CD4-positive, alpha-beta T cell treated with Interleukin-17A for 4 hours (primary cell): ENCODE results near the gene TTC28.
"Not testable (repeated sequence)": the region's sequence is repeated elsewhere in the genome, so short reads cannot be mapped to it uniquely, and the experiment has no call there.

Experiments
- DNase-seq: peaks from one replicate; pipeline ENCODE4 v3.0.0-alpha.2; 2020; ENCODE audit warnings: mixed read lengths

TTC28 gene

DNA sequence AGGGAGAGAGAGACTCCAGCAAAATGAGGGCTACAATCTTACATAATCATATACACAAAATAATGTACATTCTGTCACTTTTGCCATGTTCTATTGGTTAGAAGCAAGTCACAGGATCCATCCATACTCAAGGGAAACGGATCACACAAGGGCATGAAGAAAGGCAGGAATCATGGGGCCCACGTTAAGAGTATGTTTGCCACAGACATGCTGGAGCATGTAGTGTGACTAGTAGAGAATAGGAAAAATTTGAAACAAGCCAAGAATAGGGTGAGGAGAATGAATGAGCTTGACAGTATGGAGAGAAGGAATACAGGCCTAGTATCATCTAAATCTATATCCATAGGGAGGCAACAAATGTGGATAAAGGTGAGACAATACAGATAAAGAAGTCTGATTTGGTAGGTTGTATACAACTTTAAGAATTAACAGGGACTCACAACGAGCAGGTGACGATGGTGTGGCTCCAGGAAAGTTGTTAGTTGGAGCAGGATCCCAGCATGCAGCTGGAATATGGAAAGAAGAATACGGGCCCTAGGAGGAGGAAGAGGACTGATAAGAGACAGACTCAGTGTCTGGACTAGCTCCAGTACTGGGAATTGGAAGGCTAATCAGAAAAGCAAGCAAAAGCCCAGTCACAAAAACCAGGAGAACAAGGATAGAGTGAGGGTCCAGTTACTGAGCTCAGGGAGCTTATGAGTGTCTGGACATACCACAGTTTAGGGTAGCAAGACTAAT, 458.8 kb downstream of the TTC28 start:
- DNase-seq = no peak

GRCh38 chr22:28217277-28217676, 462.4 kb downstream of the TTC28 start:
- no peak for DNase-seq

- not testable (repeated sequence) for DNase-seq
Measured at GRCh38 chr22:28214750-28215149, 464.9 kb downstream of the TTC28 start.

DNA sequence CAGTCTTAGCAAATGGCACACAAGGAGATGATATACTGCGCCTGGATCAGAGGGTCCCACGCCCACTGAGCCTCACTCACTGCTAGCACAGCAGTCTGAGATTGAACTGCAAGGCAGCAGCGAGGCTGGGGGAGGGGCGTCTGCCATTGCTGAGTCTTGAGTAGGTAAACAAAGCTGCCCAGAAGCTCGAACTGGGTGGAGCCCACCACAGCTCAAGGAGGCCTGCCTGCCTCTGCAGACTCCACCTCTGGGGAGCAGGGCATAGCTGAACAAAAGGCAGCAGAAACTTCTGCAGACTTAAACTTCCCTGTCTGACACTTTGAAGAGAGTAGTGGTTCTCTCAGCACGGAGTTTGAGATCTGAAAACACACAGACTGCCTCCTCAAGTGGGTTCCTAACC, 470.2 kb downstream of the TTC28 start:
- not testable (repeated sequence) for DNase-seq

DNA sequence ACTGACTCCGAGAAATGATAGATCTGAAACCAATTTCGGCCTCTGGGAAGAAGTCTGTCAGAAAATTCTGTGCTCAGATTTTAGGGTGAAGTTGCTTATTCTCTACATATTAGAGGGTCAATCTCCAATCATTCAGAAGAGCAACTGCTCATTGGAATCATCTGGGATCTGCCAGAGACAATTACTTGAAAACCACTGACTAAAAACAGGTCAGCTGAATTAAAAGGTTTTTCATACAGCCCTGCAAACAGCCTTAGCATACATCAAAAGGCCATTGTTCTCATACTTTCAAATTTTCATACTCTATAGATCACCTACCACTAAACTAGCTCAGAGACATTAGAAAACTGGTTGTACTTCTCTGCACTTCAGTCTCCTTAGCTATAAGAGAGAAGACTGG, 470.9 kb downstream of the TTC28 start:
- DNase-seq = no peak

DNA sequence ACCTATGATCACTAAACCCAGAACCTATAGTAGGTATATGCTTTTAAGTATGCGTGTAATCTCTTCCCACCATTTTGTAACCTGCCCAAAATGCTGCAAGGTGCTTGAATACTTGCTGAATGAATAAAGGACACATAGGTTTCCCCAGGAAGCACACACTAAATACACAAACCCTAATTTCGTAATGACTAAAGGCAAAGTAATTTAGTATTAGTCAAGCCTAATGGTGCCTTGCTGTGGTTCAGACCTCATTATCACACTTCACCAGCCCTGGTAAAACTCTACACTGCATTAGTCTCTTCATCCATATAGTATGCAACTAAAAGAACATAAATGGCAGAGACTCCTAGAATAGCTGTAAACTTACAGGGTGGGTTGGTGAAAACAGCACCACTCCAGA, 471.6 kb downstream of the TTC28 start:
- DNase-seq = no peak

- no peak for DNase-seq
Measured at GRCh38 chr22:28207281-28208030, 472.2 kb downstream of the TTC28 start.

DNA sequence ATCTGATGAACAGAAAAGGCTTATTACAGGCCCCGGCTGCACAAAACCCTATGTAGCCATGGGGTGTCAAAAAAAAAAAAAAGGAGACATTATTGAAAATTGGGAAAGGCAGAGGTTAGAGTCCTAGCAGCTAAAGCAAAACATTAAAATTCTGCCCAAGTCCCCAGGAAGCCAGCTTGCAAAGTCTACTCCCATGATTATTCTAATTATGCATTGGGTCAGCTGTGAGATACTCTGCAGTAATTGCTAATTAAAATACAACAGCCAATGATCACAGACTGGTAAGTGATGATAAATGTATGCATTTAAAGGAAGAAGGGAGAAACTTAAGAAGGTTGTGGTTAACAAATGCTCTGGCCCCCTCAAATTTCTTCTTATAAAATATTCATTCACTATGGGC, 473.7 kb downstream of the TTC28 start:
- no peak for DNase-seq

DNA sequence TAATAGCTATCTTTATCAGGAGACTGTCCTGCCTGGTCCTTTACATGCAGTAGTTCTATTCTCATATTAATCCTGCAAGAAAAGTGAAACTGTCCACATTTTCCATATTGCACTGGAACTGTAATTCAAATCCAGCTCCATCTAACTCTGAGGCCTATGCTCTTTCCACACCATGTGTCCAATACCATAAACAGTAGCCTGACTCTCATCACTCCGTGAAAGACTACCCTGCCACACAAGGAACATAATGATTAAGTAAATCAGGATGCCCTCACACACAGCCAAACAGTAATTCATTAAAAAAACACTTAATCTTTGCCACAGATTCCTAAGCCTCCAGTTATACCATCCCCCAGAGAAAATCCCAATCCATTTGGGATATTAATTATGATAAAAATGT, 475.3 kb downstream of the TTC28 start:
- no peak for DNase-seq

GRCh38 chr22:28203286-28203685, 476.4 kb downstream of the TTC28 start:
- no peak for DNase-seq

DNA sequence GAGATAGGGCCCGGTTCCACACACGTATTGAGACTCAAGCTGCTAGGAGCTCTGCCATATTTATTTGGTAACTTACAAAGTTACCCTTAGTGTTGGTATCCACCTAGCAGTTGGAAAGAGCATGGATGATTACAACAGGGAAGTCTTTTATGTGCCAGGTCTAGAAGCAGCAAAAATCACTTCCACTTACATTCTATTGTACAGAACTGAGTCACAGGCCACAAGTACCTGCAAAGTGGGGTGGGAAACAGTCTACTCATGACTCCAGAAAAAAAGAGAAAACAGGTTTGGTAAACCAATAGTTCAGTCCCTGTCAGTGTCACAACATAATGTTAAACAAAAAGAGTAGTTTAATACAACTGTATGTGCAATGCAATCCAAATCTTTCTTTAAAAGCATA, 480.9 kb downstream of the TTC28 start:
- no peak for DNase-seq

- not testable (repeated sequence) for DNase-seq
Measured at GRCh38 chr22:28191571-28191970, 488.1 kb downstream of the TTC28 start.

GRCh38 chr22:28188178-28188879, 491.3 kb downstream of the TTC28 start:
- DNase-seq = no peak

GRCh38 chr22:28187612-28188011, 492.0 kb downstream of the TTC28 start:
- no peak for DNase-seq

- DNase-seq = no peak
Measured at GRCh38 chr22:28186641-28187040, 493.0 kb downstream of the TTC28 start.

DNA sequence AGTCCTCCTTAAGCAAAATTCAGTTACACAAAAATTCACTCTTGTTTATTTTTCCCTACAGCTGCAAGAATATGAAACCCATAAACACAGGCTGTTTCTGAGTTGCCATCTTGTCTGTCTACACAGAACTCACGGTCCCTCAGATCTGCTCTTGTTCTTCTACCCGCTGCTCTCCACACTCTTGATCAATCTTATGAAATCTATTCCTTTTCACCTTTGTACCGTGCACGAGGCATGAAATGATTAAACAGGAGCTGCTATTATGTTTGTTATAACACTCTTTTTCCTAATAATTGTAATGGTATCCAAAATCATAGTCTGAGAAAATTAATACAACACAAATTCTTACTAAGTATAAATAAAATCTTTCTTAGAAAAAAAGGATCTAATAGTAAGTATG, 494.5 kb downstream of the TTC28 start:
- no peak for DNase-seq

- DNase-seq = no peak
Measured at GRCh38 chr22:28183078-28183860, 496.4 kb downstream of the TTC28 start.

DNA sequence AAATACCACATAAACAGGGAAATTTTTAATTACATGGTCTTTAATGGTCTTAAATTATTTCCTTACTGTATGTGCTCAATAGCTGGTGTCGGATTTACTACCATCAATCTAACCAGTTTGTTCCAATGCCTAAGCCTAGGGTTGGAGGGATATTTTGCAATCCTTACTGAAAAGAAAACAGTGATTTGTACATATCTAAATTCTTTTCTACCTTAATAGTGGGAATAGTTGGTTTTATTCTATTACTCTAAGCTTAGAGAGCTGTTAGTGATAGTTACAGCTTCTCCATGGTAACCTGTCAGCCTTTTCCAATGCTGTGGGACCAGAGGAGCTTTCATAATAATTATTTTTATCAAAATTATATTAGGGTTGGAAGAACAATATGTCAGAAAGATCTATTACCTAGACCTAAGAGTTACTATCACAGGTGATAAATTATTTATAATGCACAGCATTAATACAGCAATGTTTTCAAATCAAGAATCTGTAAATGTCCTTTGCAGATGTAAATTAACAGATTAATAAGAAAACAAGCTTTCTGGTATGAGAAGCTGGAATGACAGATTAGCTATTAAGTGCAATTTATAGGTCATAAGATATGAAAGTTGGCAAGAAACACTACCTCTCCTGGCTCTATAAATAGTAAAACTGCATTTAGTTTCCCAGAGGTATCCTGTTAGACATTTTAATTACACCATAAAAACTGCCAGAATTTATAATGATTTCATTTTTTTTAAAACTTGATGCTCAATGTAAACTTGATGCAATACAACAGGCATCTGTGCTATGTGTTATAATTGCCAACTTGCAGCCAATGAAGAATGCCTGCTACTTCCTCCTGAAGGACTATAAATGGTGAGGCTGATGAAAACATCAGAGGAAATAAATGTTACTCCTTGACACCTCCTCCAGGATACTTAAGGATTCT, 498.6 kb downstream of the TTC28 start:
- no peak for DNase-seq

DNA sequence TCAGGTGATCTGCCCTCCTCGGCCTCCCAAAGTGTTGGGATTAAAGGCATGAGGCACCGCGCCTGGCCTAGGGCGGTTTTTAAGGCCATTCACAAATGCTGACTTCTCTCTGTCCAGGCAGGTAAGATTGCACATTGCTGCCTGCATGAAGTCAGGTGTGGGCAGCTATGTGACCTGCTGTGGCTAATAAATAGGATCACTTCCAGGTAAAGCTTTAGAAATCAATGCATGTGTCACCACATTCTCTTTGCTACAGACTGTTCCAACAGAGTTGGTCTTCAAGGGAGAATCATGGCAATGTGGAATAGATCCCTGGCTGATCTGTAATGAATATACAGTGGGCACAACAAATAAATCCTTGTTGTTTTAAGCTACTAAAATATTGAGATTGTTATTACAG, 500.2 kb downstream of the TTC28 start:
- DNase-seq = no peak

DNA sequence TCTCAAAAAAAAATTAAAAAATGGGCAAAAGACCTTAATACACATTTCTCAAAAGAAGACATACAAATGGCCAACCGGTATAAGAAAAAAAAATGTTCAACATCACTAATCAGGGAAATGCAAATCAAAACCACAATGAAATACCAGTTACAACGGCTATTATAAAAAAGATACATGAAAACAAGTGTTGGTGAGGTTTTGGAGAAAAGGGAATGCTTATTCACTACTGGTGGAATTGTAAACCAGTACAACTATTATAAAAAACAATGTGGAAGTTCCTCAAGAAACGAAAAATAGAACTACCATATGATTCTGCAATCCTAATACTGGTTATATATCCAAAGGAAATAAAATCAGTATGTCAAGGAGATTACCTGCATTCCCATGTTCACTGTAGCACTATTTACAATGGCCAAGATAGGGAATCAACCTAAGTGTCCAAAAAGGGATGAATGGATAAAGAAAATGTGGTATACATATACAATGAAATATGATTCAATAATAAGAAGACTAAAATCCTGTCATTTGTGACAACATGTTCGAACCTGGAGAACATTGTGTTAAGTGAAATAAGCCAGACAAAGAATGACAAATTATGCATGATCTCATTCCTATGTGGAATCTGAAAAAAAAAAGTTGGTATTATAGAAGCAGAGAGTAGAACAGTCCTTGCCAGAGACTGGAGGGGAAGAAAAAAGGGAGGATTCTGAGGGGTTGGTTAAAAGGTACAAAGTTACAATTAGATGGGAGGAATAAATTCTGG, 503.7 kb downstream of the TTC28 start:
- no peak for DNase-seq

- DNase-seq = no peak
Measured at GRCh38 chr22:28174509-28174908, 505.1 kb downstream of the TTC28 start.
